Liver (tissue), 9 donors: ENCODE results near the gene NHSL2. TPM values are rescaled to one million over a fixed set of nuclear protein-coding genes. Genes with fewer than 3 reads are reported as not detected.

Experiments
- DNase-seq: peaks from one replicate; pipeline ENCODE4 v3.0.0-alpha.2; 2017; ENCODE audit warnings: low spot score
- H3K27ac ChIP-seq, 2 donors: one replicate each; pipeline ENCODE4 v1.7.0; 2013; ENCODE audit warnings: inconsistent platforms in 2 of 2, low read length in 2 of 2, control low read depth in 1 of 2, low read depth in 1 of 2, mild to moderate bottlenecking in 1 of 2
- H3K27me3 ChIP-seq, 4 donors: one replicate each; pipeline versions ENCODE4 v1.6.1 to v1.7.0; 2013; ENCODE audit warnings: low read length in 3 of 4, inconsistent platforms in 1 of 4, mild to moderate bottlenecking in 1 of 4, moderate library complexity in 1 of 4; ENCODE audit not compliant: control insufficient read depth in 4 of 4, insufficient read depth in 4 of 4
- H3K36me3 ChIP-seq, 4 donors: one replicate each; pipeline versions ENCODE4 v1.6.1 to v1.7.0; 2013; ENCODE audit warnings: low read length in 3 of 4, mild to moderate bottlenecking in 3 of 4, low read depth in 1 of 4, moderate library complexity in 1 of 4; ENCODE audit not compliant: control insufficient read depth in 4 of 4, insufficient read depth in 3 of 4
- H3K4me1 ChIP-seq, 4 donors: one replicate each; pipeline versions ENCODE4 v1.6.1 to v1.7.0; 2013; ENCODE audit warnings: low read length in 3 of 4, mild to moderate bottlenecking in 3 of 4, moderate library complexity in 1 of 4; ENCODE audit not compliant: control insufficient read depth in 4 of 4, insufficient read depth in 4 of 4
- H3K4me3 ChIP-seq, 3 donors: one replicate each; pipeline versions ENCODE4 v1.6.1 to v1.7.0; 2013; ENCODE audit warnings: low read length in 3 of 3, control low read depth in 1 of 3, low read depth in 1 of 3, mild to moderate bottlenecking in 1 of 3
- H3K9ac ChIP-seq, 2 donors: one replicate each; pipeline ENCODE4 v1.7.0; 2013; ENCODE audit warnings: low read length in 2 of 2, mild to moderate bottlenecking in 2 of 2, moderate library complexity in 2 of 2, control low read depth in 1 of 2, low read depth in 1 of 2
- H3K9me3 ChIP-seq, 4 donors: one replicate each; pipeline versions ENCODE4 v1.6.1 to v1.7.0; 2013; ENCODE audit warnings: low read length in 3 of 4; ENCODE audit not compliant: control insufficient read depth in 4 of 4
- EGR1 ChIP-seq, 2 donors: IDR thresholded peaks; 2 replicates each; pipeline ENCODE4 v1.6.1; 2016 to 2018; ENCODE audit warnings: antibody characterized with exemption in 2 of 2, low read depth in 2 of 2
- FOXA1 ChIP-seq: IDR thresholded peaks from 2 replicates; pipeline ENCODE4 v1.6.1; 2016; ENCODE audit warnings: antibody characterized with exemption
- FOXA2 ChIP-seq: IDR thresholded peaks from 2 replicates; pipeline ENCODE4 v1.6.1; 2016; ENCODE audit warnings: antibody characterized with exemption
- GABPA ChIP-seq, 2 donors: IDR thresholded peaks in 1 of 2; conservative IDR thresholded peaks in 1 of 2; 2 replicates each; pipeline ENCODE4 v1.6.1; 2016; ENCODE audit warnings: antibody characterized with exemption in 2 of 2, mild to moderate bottlenecking in 1 of 2, moderate library complexity in 1 of 2
- HNF4A ChIP-seq, 2 donors: conservative IDR thresholded peaks; 2 replicates each; pipeline ENCODE4 v1.6.1; 2016; ENCODE audit warnings: antibody characterized with exemption in 2 of 2, mild to moderate bottlenecking in 2 of 2
- HNF4G ChIP-seq: IDR thresholded peaks from 2 replicates; pipeline ENCODE4 v1.6.1; 2016; ENCODE audit warnings: antibody characterized with exemption
- JUND ChIP-seq, 2 donors: IDR thresholded peaks; 2 replicates each; pipeline ENCODE4 v1.6.1; 2016; ENCODE audit warnings: antibody characterized with exemption in 2 of 2
- NR2F2 ChIP-seq: IDR thresholded peaks from 2 replicates; pipeline ENCODE4 v1.6.1; 2016; ENCODE audit warnings: antibody characterized with exemption
- RAD21 ChIP-seq, 2 donors: IDR thresholded peaks; 2 replicates each; pipeline ENCODE4 v1.6.1; 2016; ENCODE audit warnings: antibody characterized with exemption in 2 of 2, mild to moderate bottlenecking in 2 of 2
- RXRA ChIP-seq, 2 donors: IDR thresholded peaks; 2 replicates each; pipeline ENCODE4 v1.6.1; 2017 to 2018; ENCODE audit warnings: antibody characterized with exemption in 2 of 2, mild to moderate bottlenecking in 1 of 2
- SP1 ChIP-seq: IDR thresholded peaks from 2 replicates; pipeline ENCODE4 v1.6.1; 2018; ENCODE audit warnings: antibody characterized with exemption, mild to moderate bottlenecking
- TAF1 ChIP-seq: conservative IDR thresholded peaks from 2 replicates; pipeline ENCODE4 v1.6.1; 2016; ENCODE audit warnings: antibody characterized with exemption, mild to moderate bottlenecking
- YY1 ChIP-seq: IDR thresholded peaks from 2 replicates; pipeline ENCODE4 v1.6.1; 2016; ENCODE audit warnings: antibody characterized with exemption, mild to moderate bottlenecking
- WGBS: extraction: QIAGEN DNeasy Blood & Tissue Kit; methylation state at CpG from one replicate; pipeline ENCODE4 v1.1.7; 2013; 5-methylcytosine and 5-hydroxymethylcytosine counted together
- polyA plus RNA-seq, 2 donors: library from polyadenylated mRNA; stranded (reverse) in 1 of 2; unstranded in 1 of 2; fragments of 200-250 nt in 1 of 2; fragments of >200 nt in 1 of 2; fragmentation: Nextera tagmentation in 1 of 2; extraction: Ambion mirVana in 1 of 2; gene quantifications; one replicate each; pipeline versions ENCODE4 v1.2.1 to v1.2.3, GENCODE V29; 2013 to 2015
- total RNA-seq, 2 donors: library from RNA; depleted of rRNA; stranded (reverse); fragments of >200 nt; gene quantifications; one replicate each; pipeline ENCODE4 v1.2.3, GENCODE V29; 2014
- TF ChIP-seq, protein P1 (sequence below): IDR thresholded peaks from 2 replicates; pipeline ENCODE4 v1.6.1; 2016; ENCODE audit warnings: antibody characterized with exemption, mild to moderate bottlenecking
- TF ChIP-seq, protein P2 (sequence below): fragments of 150-350 bp; IDR thresholded peaks from 2 replicates; pipeline ENCODE4 v1.5.1; 2017; ENCODE audit warnings: improper control_type of control experiment, low read depth, low read length; ENCODE audit not compliant: missing input control
- TF ChIP-seq, protein P3 (sequence below): IDR thresholded peaks from 2 replicates; pipeline ENCODE4 v1.6.1; 2016; ENCODE audit warnings: antibody characterized with exemption
- TF ChIP-seq, protein P4 (sequence below): IDR thresholded peaks from 2 replicates; pipeline ENCODE4 v1.6.1; 2016; ENCODE audit warnings: antibody characterized with exemption
- TF ChIP-seq, protein P5 (sequence below): IDR thresholded peaks from 2 replicates; pipeline ENCODE4 v1.6.1; 2016; ENCODE audit warnings: antibody characterized with exemption
- donor health status: healthy.
- donor health status: healthy.
- donor health status: healthy.
- donor health status: healthy.
- donor health status: healthy.

NHSL2 gene
- total and polyA plus RNA-seq, 4 donors: 0.45 to 1.3 (median 1.1) TPM

DNA sequence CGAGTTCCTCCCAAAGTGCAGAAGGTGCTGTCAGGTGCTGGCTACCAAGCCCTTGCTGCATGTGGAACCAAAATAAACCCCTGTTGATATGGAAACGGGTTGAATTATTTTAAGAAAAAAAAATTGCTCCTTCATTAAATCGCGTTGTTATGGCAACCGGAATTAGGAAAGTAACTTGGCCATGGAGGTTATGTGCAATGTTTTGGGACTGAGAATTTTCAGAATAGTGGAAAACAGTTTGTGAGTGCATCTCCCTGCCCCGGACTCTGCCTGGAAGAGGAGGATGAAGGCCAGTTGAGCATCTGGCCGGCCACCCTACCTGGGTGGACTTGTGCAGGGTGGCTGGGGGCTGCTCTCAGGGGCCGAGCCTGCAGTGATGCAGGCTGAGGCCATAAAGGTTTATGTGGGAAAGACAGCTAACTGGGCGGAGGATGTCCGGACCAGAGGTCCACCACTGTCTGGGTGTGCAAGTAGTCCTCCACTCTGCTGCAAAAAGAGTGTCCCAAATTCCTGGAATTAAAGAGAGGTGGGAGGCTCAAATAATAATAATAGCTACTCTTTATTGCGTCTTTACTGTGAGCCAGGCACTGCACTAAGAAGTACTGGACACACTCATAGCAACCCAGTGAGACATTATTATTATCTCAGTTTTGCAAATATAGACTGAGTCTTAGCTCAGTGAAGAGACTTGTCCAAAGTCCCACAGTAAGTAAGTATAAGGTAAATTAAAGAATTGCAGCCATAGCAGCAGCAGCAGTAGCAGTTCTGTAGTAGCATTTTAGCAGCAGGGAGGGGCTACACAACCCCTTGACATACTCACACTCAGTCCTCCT lies 200.4 kb downstream of the NHSL2 start:
- no peak for DNase-seq
- WGBS: 94% methylated on average over 11 of the region's 11 CpGs

DNA sequence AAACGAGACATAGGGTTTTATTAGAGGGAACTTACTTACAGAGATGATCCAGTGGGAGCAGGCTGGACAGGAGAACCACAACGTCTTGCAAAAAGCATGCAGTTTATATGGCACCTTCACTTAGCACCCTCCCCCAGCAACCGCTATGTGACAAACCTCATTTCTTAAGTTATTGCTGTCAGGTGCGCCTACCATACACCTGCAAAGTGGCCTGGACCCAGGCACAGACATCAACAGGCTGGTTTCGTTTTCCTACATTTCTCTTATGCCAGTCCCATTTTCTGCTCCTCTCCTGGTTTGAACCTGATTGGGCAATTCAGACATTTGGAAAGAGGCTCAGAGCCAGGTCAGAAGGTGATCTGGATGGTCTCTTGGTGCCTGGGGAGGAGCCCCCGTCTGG lies 202.8 kb downstream of the NHSL2 start:
- Histone ChIP-seq H3K4me1 (peaks cover 0 to 3% (median under 1%) of the 10 kb centered on the region in 4 donors), H3K9ac (no peak overlapping the region), H3K4me3 (no peak overlapping the region), H3K27ac (no peak overlapping the region), H3K36me3 (no peaks in the 10 kb centered on the region), H3K27me3 (no peaks in the 10 kb centered on the region), H3K9me3 (no peaks in the 10 kb centered on the region)
- WGBS: 85% methylated on average over 6 of the region's 6 CpGs
- TF ChIP-seq FOXA2: no peak
- no peak for TF ChIP-seq RXRA (IDR thresholded peaks at IDR 0.05)
- no peak for TF ChIP-seq TAF1
- TF ChIP-seq, protein P1, sequence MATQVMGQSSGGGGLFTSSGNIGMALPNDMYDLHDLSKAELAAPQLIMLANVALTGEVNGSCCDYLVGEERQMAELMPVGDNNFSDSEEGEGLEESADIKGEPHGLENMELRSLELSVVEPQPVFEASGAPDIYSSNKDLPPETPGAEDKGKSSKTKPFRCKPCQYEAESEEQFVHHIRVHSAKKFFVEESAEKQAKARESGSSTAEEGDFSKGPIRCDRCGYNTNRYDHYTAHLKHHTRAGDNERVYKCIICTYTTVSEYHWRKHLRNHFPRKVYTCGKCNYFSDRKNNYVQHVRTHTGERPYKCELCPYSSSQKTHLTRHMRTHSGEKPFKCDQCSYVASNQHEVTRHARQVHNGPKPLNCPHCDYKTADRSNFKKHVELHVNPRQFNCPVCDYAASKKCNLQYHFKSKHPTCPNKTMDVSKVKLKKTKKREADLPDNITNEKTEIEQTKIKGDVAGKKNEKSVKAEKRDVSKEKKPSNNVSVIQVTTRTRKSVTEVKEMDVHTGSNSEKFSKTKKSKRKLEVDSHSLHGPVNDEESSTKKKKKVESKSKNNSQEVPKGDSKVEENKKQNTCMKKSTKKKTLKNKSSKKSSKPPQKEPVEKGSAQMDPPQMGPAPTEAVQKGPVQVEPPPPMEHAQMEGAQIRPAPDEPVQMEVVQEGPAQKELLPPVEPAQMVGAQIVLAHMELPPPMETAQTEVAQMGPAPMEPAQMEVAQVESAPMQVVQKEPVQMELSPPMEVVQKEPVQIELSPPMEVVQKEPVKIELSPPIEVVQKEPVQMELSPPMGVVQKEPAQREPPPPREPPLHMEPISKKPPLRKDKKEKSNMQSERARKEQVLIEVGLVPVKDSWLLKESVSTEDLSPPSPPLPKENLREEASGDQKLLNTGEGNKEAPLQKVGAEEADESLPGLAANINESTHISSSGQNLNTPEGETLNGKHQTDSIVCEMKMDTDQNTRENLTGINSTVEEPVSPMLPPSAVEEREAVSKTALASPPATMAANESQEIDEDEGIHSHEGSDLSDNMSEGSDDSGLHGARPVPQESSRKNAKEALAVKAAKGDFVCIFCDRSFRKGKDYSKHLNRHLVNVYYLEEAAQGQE: no peak
- no peak for TF ChIP-seq RAD21 (IDR thresholded peaks at IDR 0.05)
- TF ChIP-seq GABPA (IDR thresholded peaks at IDR 0.05 in 1 of 2, conservative IDR thresholded peaks at IDR 0.05 in 1 of 2): no peak
- TF ChIP-seq NR2F2: no peak
- TF ChIP-seq JUND (IDR thresholded peaks at IDR 0.05): no peak
- TF ChIP-seq, protein P2, sequence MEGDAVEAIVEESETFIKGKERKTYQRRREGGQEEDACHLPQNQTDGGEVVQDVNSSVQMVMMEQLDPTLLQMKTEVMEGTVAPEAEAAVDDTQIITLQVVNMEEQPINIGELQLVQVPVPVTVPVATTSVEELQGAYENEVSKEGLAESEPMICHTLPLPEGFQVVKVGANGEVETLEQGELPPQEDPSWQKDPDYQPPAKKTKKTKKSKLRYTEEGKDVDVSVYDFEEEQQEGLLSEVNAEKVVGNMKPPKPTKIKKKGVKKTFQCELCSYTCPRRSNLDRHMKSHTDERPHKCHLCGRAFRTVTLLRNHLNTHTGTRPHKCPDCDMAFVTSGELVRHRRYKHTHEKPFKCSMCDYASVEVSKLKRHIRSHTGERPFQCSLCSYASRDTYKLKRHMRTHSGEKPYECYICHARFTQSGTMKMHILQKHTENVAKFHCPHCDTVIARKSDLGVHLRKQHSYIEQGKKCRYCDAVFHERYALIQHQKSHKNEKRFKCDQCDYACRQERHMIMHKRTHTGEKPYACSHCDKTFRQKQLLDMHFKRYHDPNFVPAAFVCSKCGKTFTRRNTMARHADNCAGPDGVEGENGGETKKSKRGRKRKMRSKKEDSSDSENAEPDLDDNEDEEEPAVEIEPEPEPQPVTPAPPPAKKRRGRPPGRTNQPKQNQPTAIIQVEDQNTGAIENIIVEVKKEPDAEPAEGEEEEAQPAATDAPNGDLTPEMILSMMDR: no peak
- TF ChIP-seq SP1: no peak
- no peak for TF ChIP-seq HNF4G
- TF ChIP-seq, protein P3, sequence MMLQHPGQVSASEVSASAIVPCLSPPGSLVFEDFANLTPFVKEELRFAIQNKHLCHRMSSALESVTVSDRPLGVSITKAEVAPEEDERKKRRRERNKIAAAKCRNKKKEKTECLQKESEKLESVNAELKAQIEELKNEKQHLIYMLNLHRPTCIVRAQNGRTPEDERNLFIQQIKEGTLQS: no peak
- no peak for TF ChIP-seq YY1
- no peak for TF ChIP-seq HNF4A (conservative IDR thresholded peaks at IDR 0.05)
- no peak for TF ChIP-seq EGR1 (IDR thresholded peaks at IDR 0.05; ENCODE audit: low read depth in 2 of 2)
- TF ChIP-seq, protein P4, sequence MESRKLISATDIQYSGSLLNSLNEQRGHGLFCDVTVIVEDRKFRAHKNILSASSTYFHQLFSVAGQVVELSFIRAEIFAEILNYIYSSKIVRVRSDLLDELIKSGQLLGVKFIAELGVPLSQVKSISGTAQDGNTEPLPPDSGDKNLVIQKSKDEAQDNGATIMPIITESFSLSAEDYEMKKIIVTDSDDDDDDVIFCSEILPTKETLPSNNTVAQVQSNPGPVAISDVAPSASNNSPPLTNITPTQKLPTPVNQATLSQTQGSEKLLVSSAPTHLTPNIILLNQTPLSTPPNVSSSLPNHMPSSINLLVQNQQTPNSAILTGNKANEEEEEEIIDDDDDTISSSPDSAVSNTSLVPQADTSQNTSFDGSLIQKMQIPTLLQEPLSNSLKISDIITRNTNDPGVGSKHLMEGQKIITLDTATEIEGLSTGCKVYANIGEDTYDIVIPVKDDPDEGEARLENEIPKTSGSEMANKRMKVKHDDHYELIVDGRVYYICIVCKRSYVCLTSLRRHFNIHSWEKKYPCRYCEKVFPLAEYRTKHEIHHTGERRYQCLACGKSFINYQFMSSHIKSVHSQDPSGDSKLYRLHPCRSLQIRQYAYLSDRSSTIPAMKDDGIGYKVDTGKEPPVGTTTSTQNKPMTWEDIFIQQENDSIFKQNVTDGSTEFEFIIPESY: no peak
- TF ChIP-seq FOXA1: no peak
- TF ChIP-seq, protein P5, sequence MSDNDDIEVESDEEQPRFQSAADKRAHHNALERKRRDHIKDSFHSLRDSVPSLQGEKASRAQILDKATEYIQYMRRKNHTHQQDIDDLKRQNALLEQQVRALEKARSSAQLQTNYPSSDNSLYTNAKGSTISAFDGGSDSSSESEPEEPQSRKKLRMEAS: no peak
- no peak for DNase-seq

More for the DNA sequence above, 200.4 kb downstream of the NHSL2 start:
- Histone ChIP-seq H3K9me3 (no peaks in the 10 kb centered on the region), H3K4me3 (no peak overlapping the region), H3K27ac (no peak overlapping the region), H3K27me3 (no peaks in the 10 kb centered on the region), H3K4me1 (peaks cover 0 to 3% (median under 1%) of the 10 kb centered on the region in 4 donors), H3K9ac (no peak overlapping the region), H3K36me3 (no peaks in the 10 kb centered on the region)
- TF ChIP-seq RAD21 (IDR thresholded peaks at IDR 0.05) (no peak), RXRA (IDR thresholded peaks at IDR 0.05) (no peak), EGR1 (IDR thresholded peaks at IDR 0.05; ENCODE audit: low read depth in 2 of 2) (no peak), HNF4A (conservative IDR thresholded peaks at IDR 0.05) (no peak)
- TF ChIP-seq, protein P5: no peak
- TF ChIP-seq, protein P2: no peak
